NCI-H2081 treated with DMSO at 0.1 percent for 48 hours (cell line): ENCODE data around the gene RARRES1.

Source experiments
- DNase-seq: peaks from one replicate; lab custom pipeline; 2025; lab: John Stamatoyannopoulos, UW

The RARRES1 gene

GRCh38 chr3:158735296-158736033, 3.2 kb upstream of the RARRES1 start:
- DNase-seq = no peak

DNA sequence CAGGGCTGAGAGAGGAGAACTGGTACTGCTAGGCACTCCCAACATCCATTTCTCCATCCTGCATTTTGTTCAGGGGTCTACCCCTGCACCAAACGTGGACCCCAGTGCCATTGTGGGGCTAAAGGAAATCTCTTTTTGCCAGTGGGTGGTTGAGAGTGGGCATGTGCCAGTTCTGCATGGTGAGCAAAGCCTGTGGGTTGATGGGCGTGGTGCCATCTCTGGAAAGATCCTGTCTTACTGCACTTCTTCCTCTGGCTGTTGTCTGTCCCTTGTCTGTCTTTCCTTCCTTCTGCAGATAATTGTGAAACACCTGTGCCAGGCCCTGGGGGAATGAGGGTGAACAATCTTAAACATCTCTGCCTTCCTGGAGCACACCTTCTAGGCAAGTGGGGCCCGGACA, 1.4 kb upstream of the RARRES1 start:
- DNase-seq = no peak

DNA sequence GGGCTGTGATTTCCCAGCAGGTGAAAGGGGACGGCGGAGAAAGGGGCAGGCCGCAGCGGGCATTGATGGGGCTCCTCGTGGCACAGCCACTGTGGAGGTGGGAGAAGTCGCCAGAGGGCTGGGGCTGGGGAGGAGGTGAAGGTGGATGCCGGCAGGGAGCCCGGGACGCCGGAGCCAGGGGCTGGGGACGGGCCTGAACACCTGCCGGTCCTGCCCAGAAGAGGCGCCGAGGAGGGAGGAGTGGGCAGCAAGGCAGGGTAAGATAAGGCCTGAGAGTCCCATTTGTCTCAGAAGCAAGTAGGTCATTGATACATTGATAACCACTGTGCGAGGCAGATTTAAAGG, 571 bp upstream of the RARRES1 start:
- no peak for DNase-seq

- DNase-seq = no peak
Observed at GRCh38 chr3:158731486-158731885, 771 bp downstream of the RARRES1 start.

DNA sequence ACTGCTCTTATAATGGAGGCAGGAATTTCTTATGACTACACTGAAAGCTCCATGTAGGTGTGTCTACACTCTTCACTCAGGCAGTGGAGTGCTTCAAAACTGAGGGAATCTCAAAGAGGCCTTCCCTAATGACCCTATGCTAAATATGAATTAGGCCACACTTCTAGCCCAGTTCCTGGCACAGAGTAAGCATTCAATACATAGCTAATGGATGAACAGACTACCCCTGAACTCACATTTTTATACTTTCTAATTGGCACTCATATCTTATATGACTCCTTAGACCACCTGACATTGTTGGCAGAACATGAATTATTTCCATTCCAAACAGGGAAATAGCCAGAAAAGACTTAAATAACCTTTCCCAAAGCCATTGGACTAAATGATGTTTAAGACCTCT, 3.4 kb downstream of the RARRES1 start:
- no peak for DNase-seq

DNA sequence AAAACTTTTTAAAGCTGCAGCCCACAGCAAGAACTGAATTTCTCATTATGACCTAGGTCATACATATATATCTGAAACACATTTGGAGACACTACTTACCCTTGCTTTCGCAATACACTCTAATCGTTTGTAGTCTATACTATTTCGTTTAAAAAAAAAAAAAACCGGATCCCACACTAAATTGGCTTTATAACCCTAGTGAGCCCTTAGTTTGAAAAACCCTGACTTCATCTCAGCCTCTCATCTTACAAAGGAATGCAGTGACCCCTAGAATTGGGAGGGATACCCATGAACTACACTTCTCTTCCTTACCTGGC, 4.2 kb downstream of the RARRES1 start:
- DNase-seq = no peak

- DNase-seq = peak; percentile 22
Observed at GRCh38 chr3:158727206-158728060, 4.8 kb downstream of the RARRES1 start.

DNA sequence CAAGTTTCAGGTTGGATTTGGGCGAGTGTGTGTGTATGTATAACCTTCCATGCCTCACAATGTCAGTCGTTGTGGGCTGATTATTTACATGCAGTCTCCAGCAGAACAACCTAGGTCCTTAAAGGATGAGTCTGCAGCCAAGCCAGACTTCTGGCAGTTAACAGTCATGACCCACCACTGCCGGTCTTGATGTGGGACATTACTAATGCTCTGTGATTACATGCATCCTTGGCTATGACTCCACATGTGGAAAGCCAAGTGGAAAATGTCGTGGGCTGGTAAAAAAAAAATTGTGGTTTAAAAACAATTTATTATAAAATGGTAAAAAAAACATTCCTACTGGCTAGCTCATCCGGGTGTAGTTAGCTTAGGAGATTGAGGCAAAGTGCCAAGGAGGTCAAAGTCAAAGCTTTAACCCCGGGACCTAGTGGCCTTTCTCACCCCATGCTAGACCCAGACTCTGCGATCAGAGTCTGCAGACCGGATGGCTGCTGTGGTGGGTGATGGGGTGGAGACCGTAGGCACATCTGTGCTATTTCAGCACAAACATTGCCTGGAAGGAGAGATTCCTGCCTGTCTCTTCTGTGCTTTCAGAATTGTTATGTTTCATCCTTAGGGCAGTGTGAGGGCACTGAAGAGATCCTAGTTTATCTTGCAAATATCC, 6.8 kb downstream of the RARRES1 start:
- DNase-seq = no peak

- no peak for DNase-seq
Observed at GRCh38 chr3:158723991-158724390, 8.3 kb downstream of the RARRES1 start.

GRCh38 chr3:158722108-158722507, 10.1 kb downstream of the RARRES1 start:
- no peak for DNase-seq

DNA sequence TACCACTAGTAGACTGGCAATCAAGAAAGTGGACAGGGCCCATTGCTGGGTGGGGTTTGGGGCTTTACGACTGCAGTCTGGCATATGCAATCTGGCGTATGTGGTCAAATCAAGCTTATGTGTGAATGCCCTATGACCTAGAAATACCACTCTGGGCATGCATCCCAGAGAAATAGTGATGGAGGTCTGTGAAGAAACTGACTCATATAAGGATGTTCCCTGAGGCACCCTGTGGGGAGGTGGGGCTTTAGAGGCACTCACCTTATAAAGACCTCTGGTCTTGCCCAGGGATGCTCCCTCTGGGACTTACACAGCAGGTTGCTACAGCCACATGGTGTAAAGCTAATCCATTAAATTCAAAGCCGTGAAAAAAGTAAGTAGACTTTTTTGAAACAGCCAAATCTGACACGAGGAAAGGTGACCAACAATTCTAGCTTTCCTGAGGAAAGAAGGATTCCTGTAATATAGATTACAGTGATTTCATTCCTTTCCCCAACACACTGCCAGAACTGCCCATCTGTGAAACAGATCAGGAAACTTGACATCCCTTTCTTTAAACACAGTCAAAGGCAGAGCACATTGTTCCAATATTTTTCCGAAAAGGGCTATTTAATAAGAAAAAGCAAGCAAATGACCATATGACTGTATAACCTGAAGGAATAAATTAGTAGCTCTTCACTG, 13.6 kb downstream of the RARRES1 start:
- DNase-seq = no peak

GRCh38 chr3:158717576-158717975, 14.7 kb downstream of the RARRES1 start:
- DNase-seq = no peak

DNA sequence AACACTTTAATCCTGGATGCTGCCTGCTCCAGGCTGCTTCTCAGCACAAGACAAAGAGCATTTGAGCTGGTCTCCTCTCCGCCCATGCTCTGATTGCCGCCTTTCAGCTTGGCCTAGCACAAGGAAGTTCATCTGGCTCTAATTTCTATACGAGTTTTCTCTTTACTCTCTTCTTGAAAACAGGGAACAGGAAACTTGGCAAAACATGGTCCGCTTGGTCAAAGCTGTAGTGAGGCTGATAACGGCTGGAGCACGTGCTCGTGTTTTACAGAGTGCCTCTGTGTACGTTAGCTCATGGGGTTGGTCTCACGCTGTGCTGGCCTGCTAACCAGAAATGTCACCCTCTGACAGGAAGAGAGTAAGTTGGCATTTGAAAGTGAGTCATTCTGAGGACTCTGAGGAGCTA, 19.2 kb downstream of the RARRES1 start:
- DNase-seq = no peak

- no peak for DNase-seq
Observed at GRCh38 chr3:158712443-158712842, 19.8 kb downstream of the RARRES1 start.

DNA sequence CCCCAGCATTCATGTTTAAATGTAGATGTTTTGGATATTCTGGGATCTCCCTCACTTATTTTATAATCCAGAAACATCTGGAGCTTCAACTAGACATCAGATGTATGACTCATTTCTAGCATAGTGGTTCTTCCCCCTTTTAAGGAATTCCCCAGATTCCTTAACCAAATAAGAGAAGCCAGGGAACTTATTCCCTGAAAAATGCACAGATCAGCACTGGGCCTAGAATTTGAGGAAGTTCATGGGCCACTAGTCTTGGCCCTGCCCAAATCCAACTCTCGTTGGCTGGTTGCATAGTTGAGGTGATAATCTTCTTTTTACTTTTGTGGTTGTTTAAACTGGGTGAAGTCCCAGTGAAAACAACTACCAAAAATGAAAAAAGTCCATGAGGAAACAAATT, 20.4 kb downstream of the RARRES1 start:
- no peak for DNase-seq

DNA sequence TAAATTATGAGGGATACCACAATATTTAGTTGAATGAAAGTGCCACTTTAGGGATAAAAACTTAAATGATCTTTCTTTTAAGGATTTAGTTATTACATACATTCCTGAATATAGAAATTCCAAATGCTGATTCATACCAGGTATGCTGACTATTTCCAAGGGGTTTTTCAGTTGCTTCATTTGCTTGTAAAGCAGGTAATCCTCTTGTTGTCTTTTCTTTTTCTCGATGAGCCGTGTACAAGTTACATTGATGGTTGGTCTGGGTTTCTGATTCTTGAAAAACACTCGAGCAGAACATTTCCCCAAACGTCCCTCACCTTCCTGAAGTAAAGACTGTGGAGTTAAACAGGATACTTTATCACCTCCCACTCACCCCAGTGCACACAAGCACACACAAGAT, 21.7 kb downstream of the RARRES1 start:
- no peak for DNase-seq

GRCh38 chr3:158709666-158710083, 22.6 kb downstream of the RARRES1 start:
- DNase-seq = no peak

DNA sequence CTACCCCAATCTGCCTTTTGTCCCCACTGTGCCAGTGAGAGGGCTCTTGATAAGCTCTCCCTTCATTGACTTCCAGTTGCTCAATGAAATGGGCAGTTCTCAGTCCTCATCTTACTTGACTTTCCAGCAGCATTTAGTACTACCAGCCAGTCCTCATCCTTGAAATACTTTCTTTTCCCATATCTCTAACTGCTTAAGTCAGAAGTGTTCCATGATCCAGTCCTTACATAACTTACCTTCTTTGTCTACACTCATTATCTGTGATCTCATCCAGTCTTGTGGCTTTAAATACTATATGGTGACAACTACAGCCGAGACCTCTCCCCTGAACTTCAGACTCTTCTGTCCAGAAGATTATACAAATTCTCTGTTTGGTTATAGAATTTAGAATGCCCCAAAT, 28.7 kb downstream of the RARRES1 start:
- no peak for DNase-seq

DNA sequence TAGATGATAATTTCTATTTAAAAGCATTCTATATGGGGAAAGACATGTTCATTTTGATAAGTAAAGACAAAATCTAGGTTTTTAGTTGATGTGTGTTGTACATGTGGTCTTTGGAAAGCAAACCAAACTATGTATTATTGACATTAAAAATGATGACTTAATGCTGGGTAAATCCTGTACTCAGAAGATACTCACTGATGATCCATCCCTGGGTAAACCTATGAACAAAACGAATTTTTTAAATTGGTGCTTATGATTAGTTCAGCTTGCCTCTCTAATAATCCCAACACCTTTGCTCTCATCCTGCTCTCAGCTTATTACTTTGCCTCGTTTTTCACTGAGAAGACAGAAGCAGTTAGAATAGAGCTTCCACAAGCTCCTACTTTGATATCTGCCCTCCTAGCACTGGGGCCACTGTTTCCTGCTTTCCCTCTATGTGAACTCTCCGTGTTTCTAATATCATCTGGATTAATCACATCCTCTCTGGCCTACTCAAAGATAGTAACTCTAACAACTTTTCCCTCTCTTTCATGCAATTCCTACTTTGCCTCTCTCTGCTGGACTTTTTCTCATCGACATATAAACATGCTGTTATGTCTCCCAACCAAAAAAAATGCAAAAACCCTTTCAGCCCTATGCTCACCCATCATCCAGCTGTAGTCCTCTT, 29.3 kb downstream of the RARRES1 start:
- DNase-seq = no peak

DNA sequence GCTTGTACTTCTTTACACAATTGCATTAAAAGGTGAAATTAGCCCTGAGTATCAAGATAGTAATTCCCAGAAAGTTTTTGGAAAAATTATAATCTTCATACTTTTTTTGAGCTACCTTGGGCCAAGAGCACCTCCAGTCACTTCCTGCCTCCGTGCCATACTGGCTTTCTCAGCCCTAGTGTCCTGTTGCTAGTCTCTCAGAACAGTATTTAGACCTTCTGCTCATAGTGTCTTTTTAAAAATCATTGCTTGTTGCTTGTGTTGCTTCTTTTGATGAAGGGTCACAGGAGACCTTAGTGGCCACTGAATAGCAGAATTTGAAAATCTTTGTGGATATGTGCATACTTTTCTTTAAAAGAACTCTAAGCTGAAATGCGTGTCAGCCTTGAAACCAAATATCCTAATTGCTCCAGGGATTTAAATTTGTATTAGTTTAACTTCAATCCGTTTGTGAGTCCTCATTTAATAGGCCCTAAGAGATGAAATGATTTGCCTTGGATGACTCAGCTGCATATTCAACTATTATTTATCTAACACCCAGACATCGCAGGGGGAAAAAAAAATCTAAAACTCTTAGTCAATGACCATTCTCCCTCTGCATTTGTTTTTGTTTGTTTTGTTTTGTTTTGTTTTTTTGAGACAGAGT, 30.7 kb downstream of the RARRES1 start:
- no peak for DNase-seq

DNA sequence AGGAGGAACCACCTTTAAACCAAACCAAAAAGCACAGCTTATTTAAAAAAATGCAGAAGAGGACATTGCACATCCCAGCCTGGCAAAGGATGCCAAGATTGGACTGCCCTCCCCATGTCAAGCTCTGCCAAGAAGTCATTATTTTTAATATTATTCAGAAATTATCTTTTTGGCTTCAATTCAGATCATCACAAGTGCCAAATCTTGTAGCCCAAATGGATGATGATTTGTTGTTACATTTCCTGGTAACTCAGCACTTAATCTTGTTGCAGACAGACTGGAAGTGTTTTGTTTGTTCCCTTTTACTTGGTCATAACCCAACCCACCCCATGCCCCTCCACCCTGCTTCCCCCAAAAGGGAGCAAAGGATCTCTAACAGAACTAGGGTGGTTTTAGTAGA, 31.7 kb downstream of the RARRES1 start:
- no peak for DNase-seq

- no peak for DNase-seq
Observed at GRCh38 chr3:158696618-158697017, 35.6 kb downstream of the RARRES1 start.
